HT1080 (cell line): Measurements from ENCODE around the gene C1orf210. TPM values are rescaled to one million over a fixed set of nuclear protein-coding genes. Genes with fewer than 3 reads are reported as not detected.

Experiments
- DNase-seq: peaks from one replicate; pipeline ENCODE4 v3.0.0-alpha.2; 2015; ENCODE audit warnings: low read depth
- polyA plus RNA-seq, 2 experiments: library from polyadenylated mRNA; depleted of rRNA; stranded (reverse); fragments of >200 nt; gene quantifications; 2 replicates each; pipeline ENCODE4 v1.2.3, GENCODE V29; 2015
- total RNA-seq: library from RNA; depleted of rRNA; stranded (reverse); fragments of >200 nt; shearing (Covaris generic); gene quantifications from 2 replicates; pipeline ENCODE4 v1.2.3, GENCODE V29; 2014; rRNA removed

Gene C1orf210
- not detected in 2 replicates for total RNA-seq
- not detected in 2 replicates for polyA plus RNA-seq (2015; cell fraction: cytosol; rRNA removed)
- 0.33 TPM in 1 of 2 replicates, not detected in the other for polyA plus RNA-seq (2015; cell fraction: nucleus; rRNA removed)

- no peak for DNase-seq
These were observed at the start of gene C1orf210 for GRCh38 chr1:43285269-43285990. Gene C1orf210 (minus strand): TSS chr1:43285581. CDS start chr1:43283270, 2,311 bp downstream.

- DNase-seq: no peak
These were observed 49.2 kb upstream of the C1orf210 start for GRCh38 chr1:43334453-43335205.

- no peak for DNase-seq
These were observed 46.3 kb upstream of the C1orf210 start for GRCh38 chr1:43331688-43332087.

- peak; percentile 94 for DNase-seq
These were observed 44.8 kb upstream of the C1orf210 start for GRCh38 chr1:43329995-43330751.

- no peak for DNase-seq
These were observed 42.3 kb upstream of the C1orf210 start for GRCh38 chr1:43327549-43328292.

GRCh38 chr1:43325381-43325780 lies 40.0 kb upstream of the C1orf210 start:
- DNase-seq: no peak

- DNase-seq: no peak
These were observed 39.4 kb upstream of the C1orf210 start for GRCh38 chr1:43324810-43325209.

GRCh38 chr1:43322506-43322905 lies 37.1 kb upstream of the C1orf210 start:
- DNase-seq: no peak

- no peak for DNase-seq
These were observed 36.0 kb upstream of the C1orf210 start for GRCh38 chr1:43321331-43321891.

- DNase-seq: no peak
These were observed 34.4 kb upstream of the C1orf210 start for GRCh38 chr1:43319766-43320165.

GRCh38 chr1:43319288-43319687 lies 33.9 kb upstream of the C1orf210 start:
- no peak for DNase-seq

- no peak for DNase-seq
These were observed 33.5 kb upstream of the C1orf210 start for GRCh38 chr1:43318831-43319230.

GRCh38 chr1:43317817-43318471 lies 32.6 kb upstream of the C1orf210 start:
- DNase-seq: no peak

- no peak for DNase-seq
These were observed 31.5 kb upstream of the C1orf210 start for GRCh38 chr1:43316738-43317520.

- DNase-seq: no peak
These were observed 30.8 kb upstream of the C1orf210 start for GRCh38 chr1:43315963-43316737.

GRCh38 chr1:43315481-43315880 lies 30.1 kb upstream of the C1orf210 start:
- DNase-seq: no peak

GRCh38 chr1:43314233-43314632 lies 28.9 kb upstream of the C1orf210 start:
- no peak for DNase-seq

- DNase-seq: no peak
These were observed 28.4 kb upstream of the C1orf210 start for GRCh38 chr1:43313771-43314170.
